GM18502 (cell line): ENCODE data around the gene TEX38.
"Not testable (repeated sequence)": the region's sequence is repeated elsewhere in the genome, so short reads cannot be mapped to it uniquely, and the experiment has no call there.

ENCODE experiments used
- ATAC-seq: cut with Tn5 transposase; IDR thresholded peaks from one replicate; pipeline ENCODE4 v1.9.1; 2021; ENCODE audit warnings: mild to moderate bottlenecking; ENCODE audit not compliant: unreplicated experiment, poor library complexity

The TEX38 gene

DNA sequence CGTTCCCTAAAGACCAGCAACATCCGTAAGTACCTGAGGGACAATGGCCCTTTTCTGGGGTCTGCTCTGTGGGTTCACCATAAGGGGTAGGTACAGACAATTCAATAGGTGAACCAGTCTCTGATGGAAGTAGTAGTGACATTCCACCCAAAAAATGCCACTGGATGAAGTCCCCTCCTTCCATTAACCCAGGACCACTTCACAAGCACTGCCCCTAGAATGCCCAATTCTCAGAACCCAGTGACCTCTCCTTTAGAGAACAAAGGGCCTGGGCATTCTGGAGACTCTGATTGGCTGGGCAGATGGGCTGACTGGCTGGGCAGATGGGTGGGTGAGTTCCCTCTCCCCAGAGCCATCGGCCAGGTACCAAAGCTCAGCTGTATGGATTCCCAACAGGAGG, at the start of gene TEX38:
Gene TEX38, plus strand, starts transcription at position 301 of the 400 bp plus-strand sequence. Its CDS starts 81 bp downstream, at position 382.
- no peak for ATAC-seq

GRCh38 chr1:46621930-46622329, 49.7 kb upstream of the TEX38 start:
- ATAC-seq, result no peak

GRCh38 chr1:46622344-46622743, 49.3 kb upstream of the TEX38 start:
- ATAC-seq, result no peak

- no peak for ATAC-seq
Observed at GRCh38 chr1:46623743-46624644, 47.7 kb upstream of the TEX38 start.

GRCh38 chr1:46630719-46631118, 40.9 kb upstream of the TEX38 start:
- ATAC-seq, result no peak

DNA sequence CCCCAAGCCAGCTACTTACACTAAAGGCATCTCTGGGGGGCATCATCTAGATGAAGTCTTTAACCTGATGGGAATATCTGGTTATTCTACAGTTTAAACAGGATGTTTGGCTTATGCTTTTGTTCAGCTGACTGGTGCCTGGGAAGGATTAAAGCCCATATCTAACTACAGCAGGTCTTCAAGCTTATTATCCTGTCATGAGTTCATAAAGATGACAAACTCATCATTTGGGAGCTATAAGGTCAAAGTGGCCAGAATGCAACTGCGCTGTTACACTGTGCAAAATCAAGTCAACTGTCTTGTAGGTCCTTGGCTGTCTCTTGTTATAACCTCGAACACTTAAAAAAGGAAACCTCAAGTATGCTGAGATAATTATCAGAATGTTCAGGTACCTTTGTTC, 36.4 kb upstream of the TEX38 start:
- ATAC-seq, result no peak

DNA sequence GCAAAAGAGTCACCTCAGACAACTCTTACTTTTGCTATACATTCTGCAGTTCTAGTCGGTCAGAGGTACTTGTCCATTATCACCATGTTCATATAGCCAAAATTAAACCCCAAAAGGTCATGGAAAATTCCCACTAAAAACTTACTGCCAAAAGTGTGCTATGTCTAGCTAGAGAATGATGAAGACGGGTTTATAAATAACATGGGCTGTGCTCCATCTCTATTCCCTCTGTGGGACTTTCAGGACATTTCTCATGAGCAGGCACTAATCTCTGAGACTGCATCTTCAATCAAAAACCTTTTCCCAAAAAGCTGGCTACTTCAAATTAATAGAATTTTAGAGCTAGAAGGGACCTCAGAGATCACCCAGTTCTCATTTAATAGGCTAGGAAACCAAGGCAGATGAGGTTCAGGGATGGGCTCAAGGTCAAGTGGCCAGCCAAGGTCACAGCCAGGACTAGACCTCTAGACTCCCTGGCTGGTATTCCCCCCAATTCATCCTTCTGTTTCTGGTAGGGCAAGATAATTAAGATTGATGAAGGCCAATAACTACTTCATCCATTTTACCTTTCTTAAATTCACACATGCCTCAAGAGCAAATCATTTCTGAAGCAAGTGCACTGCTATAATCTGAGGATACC, 34.1 kb upstream of the TEX38 start:
- ATAC-seq, result no peak

- no peak for ATAC-seq
Observed at GRCh38 chr1:46638921-46639320, 32.7 kb upstream of the TEX38 start.

DNA sequence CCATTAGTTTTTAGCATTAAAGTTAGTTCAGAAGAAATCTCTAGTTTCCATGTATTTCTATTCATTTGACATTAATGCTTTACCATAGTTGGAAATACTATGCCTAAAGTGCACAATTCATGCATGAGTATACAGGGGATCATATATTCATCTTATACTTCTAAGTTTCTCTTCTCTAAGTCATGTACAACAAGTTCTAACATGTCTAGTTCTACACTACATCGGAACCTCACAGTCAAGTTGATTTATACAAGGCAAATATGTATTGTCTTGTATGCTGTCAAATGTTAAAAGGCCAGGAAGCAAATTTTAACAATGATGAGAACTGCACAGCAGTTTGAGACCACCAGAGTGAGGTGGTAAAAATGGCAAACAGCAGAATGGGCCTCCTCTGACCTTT, 32.1 kb upstream of the TEX38 start:
- ATAC-seq, result no peak

DNA sequence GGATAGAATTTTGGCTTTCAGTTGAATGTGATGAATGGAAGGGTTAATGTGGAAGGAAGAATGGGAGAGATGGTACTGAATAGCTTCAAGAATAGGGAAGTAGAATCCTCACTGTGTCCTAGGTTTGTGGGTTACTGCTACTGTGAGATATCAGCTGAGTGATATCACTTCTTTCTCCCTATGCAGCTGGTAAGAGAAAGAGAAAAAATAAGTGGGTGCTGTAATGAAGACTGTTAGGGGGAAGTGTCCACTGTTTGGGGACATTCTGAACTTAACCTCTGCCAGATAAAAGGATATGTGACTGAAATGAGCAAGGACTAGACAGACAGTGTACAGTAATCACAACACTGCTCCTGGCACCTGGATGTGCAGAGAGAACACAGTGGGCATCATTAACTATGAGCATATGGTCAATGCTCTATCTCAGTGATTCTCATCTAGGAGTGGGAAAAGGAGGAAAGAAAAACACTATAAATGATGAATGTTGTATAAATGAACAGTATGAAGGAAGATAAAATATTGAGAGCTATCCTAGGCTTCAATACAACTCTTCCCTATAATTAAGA, 29.5 kb upstream of the TEX38 start:
- ATAC-seq, result no peak

GRCh38 chr1:46643368-46643775, 28.3 kb upstream of the TEX38 start:
- no peak for ATAC-seq

DNA sequence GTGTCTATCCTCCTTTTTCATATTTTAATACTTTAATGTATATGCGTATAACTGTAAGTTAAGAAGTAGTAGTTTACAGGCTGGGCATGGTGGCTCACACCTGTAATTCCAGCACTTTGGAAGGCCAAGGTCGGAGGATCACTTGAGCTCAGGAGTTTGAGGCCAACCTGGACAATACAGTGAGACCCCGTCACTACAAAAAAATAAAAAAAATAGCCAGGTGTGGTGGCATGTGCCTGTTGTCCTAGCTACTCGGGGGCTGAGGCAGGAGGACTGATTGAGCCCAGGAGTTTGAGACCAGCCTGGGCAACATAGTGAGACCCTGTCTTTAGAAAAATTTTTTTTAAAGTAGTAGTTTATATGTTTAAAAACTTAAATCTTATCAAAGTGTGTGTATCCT, 25.8 kb upstream of the TEX38 start:
- no peak for ATAC-seq

DNA sequence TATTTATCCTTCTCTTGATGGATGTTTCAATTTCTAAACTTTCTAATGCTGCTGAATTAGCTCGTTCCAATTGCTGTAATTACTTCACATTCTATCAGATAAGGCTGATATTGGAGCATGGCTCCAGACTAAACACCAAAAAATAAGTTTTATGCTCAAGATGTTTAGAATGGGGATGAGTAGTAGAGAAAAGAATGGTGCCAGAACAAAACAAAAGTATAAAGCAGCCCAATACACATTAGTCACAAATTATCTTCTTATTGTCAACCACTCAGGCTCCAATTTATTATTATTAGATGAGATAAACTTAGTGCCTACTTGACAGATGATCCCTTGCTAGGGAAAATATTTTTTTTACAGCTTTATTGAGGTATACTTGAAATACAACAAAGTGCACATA, 25.3 kb upstream of the TEX38 start:
- no peak for ATAC-seq

DNA sequence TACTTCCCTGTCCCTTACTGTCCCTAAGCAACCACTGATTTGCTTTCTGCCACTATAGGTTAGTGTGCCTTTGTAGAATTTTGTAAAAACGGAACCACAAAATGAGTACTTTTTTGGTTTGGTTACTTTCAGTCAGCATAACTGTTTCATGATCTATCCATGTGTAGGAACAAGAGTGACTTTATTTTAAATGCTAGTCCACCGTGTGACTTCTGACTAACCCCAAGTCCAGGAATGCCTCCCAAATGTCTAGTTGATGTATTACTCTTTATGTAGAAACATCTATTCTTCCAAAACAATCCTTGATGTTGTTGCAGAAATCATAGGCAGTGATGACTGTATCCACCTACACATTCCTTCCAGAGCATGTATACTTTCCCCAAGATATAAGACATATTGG, 24.8 kb upstream of the TEX38 start:
- ATAC-seq, result no peak

- no peak for ATAC-seq
Observed at GRCh38 chr1:46647611-46648010, 24.0 kb upstream of the TEX38 start.

DNA sequence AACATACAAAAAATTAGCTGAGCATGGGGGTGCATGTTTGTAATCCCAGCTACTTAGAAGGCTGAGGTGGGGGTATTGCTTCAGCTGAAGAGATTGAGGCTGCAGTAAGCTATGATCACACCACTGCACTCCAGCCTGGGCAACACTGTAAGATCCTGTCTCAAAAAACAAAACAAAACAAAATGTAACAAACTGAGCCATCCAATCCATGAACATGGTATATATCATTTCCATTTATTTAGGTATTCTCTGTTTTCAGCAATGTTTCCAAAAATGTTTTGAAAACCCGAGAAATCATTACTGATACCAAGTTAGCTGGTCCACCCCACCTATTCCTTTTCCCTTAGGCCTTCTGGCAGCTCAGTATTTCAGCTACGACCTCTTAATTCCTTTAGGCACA, 21.9 kb upstream of the TEX38 start:
- no peak for ATAC-seq

GRCh38 chr1:46650491-46650890, 21.2 kb upstream of the TEX38 start:
- no peak for ATAC-seq

DNA sequence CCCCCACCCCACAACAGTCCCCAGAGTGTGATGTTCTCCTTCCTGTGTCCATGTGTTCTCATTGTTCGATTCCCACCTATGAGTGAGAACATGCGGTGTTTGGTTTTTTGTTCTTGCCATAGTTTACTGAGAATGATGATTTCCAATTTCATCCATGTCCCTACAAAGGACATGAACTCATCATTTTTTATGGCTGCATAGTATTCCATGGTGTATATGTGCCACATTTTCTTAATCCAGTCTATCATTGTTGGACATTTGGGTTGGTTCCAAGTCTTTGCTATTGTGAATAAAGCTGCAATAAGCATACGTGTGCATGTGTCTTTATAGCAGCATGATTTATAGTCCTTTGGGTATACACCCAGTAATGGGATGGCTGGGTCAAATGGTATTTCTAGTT, 20.5 kb upstream of the TEX38 start:
- not testable (repeated sequence) for ATAC-seq

DNA sequence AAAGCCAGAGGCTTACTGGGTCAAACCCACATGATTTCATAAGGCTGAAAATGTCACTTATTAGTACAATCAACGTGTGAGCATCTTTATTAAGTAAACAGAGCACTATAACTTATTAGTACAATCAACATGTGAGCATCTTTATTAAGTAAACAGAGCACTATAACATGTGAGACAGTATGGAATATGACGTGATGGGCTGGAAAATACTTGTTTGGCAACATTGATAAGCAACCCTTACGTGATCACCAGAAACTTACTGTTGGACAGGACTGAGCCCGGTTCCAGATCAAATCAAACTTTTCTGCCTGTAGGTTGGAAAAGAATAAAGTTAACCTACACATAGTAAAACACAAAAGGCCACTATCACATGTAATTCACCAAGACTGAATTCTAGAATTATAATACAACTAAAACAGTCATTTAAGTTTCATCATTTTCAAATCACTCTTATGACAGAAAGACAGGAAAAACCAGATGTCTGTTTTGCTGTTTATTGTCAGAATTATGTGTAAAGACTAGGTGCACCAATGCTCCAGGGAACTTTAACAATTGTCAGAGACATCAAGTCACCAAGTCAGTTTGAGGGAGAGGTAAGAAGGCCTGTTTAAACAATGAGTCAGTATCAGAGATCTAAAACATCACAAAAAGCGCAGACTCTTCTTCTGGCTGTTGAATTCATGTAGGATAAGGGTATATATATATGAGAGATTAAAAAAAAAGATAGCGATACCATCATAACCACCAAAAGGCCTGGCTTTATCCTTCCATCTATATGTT, 19.1 kb upstream of the TEX38 start:
- no peak for ATAC-seq

DNA sequence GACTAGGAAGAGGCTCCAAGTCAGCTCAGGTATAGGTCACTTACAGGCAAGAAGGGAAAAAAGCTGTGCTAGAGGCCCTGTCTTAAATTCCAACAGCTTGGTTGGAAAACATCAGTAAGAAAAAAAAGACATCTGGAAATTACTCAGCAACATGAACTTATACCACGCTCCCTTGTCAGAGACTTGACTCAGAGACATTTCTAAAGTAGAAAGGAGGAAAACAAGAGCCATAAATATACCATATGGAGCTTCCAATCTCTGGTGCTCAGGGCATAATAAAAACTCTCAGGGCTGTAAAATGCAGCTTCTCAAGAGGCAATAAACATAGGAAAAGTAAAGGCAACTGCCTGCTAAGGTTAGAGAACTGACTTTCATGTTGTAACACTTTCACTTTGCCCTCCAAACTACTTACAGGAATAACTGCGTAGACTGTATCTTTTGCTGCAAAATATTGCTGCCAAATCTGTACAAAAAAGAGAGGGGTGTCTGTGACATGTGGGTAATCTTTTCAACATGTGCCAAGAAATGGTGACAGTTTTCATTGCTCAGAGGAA, 18.2 kb upstream of the TEX38 start:
- ATAC-seq, result no peak
